ENCODE measurements around the gene RASL10A. TPM values are rescaled to one million over a fixed set of nuclear protein-coding genes. Genes with fewer than 3 reads are reported as not detected.

Gene RASL10A
- total and polyA plus RNA-seq, 9 of the 15 experiments (the other 6 are each of a cell fraction or from before 2014, with no cell fraction given): 0.17 to 1.2 (median 0.45) TPM; not detected in 3

DNA sequence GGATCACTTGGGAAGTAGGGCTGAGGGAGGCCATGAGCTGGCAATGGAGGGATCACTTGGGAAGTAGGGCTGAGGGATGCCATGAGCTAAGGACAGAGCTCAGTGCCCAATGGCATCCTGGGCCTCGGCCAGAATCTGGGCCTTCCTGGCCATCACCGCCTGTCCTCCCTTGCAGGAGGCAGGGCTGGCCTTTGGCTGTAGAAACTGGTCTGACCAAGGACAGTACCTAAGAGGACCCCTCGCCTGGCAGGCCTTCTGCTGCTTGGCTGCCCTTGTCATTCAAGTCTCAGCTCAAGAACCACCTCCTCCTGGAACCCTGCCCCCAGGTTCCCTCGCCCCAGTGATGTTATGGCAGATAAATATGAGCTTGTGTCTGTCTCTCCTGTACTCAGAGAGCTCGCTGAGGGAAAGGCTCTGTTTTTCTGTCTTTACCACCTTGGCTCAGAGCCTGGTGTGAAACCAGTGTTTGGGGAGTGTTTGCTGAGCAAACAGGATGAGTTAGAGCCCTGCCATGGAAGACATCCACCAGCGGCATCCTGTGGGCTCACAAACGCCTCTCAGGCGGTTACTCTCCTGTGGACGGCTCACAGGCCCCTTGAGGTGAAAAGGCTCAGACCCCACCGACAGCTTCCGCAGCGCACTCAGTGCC, 19.3 kb upstream of the RASL10A start (continued):
- TF ChIP-seq, protein P1, sequence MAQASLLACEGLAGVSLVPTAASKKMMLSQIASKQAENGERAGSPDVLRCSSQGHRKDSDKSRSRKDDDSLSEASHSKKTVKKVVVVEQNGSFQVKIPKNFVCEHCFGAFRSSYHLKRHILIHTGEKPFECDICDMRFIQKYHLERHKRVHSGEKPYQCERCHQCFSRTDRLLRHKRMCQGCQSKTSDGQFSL (CRISPR knock-in tag; IDR thresholded peaks at IDR 0.05): no peak
- TF ChIP-seq, protein P1 (tag; IDR thresholded peaks at IDR 0.05): no peak
- TF ChIP-seq MAFF (IDR thresholded peaks at IDR 0.05; ENCODE audit: low read length) (no peak), TCF3 (CRISPR knock-in tag; IDR thresholded peaks at IDR 0.05) (no peak), HCFC1 (IDR thresholded peaks at IDR 0.05; ENCODE audit: low read depth, low read length) (no peak)
- TF ChIP-seq, protein P2, sequence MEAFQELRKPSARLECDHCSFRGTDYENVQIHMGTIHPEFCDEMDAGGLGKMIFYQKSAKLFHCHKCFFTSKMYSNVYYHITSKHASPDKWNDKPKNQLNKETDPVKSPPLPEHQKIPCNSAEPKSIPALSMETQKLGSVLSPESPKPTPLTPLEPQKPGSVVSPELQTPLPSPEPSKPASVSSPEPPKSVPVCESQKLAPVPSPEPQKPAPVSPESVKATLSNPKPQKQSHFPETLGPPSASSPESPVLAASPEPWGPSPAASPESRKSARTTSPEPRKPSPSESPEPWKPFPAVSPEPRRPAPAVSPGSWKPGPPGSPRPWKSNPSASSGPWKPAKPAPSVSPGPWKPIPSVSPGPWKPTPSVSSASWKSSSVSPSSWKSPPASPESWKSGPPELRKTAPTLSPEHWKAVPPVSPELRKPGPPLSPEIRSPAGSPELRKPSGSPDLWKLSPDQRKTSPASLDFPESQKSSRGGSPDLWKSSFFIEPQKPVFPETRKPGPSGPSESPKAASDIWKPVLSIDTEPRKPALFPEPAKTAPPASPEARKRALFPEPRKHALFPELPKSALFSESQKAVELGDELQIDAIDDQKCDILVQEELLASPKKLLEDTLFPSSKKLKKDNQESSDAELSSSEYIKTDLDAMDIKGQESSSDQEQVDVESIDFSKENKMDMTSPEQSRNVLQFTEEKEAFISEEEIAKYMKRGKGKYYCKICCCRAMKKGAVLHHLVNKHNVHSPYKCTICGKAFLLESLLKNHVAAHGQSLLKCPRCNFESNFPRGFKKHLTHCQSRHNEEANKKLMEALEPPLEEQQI (IDR thresholded peaks at IDR 0.05): no peak

DNA sequence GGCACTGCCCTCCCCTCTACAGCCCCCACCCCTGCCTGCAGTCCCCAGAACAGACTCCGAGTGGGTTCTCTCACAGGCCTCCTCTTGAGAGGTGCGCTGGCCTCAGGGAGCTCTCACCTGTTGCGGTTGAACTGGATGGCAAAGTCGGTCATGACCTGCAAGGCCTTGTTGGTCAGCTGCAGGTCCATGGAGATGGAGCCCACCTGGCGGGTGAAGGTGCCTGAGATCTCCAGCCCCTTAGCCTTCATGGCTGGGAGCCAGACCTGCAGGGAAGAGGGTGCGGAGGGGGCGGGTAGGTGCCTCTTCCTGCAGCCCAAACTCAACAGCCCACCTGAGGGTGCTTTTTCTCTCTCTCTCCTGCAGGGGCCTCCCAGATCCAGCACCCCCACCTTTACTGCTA, 18.7 kb upstream of the RASL10A start:
- Histone ChIP-seq H3K79me2 (ENCODE audit: control insufficient read depth, insufficient read depth, low read length) (no peaks in the 10 kb centered on the region), H3K36me3 (ENCODE audit: control insufficient read depth, insufficient read depth, low read length) (peaks cover 54% of the 10 kb centered on the region; the same call in 2 of the 3 replicates), H3K9me1 (ENCODE audit: control insufficient read depth, insufficient read depth, low read length) (no peaks in the 10 kb centered on the region), H2AFZ (ENCODE audit: low read depth, low read length) (no peak overlapping the region), H3K9me3 (replicated peaks; ENCODE audit: control insufficient read depth, insufficient read depth, low read depth, low read length) (no peaks in the 10 kb centered on the region), H3K4me2 (ENCODE audit: insufficient read depth, low read length) (no peak overlapping the region), H3K27me3 (ENCODE audit: control insufficient read depth in 2 of 2, insufficient read depth in 2 of 2, low read length in 2 of 2) (no peaks in the 10 kb centered on the region), H3K4me3 (no peak overlapping the region), H3K27ac (ENCODE audit: extremely low read depth, low read depth, low read length) (no peak overlapping the region), H4K20me1 (replicated peaks; ENCODE audit: control insufficient read depth, insufficient read depth, low read length) (no peaks in the 10 kb centered on the region), H3K9ac (ENCODE audit: insufficient read depth in 1 of 2, low read depth in 2 of 2, low read length in 2 of 2) (no peak overlapping the region), H3K4me1 (replicated peaks in 1 of 2; ENCODE audit: control insufficient read depth in 2 of 2, insufficient read depth in 2 of 2, low read length in 2 of 2) (peaks cover 0 to 10% of the 10 kb centered on the region in 2 experiments; a peak in 2 of 5 replicates)
- no peak for DNase-seq (ENCODE audit: extremely low read depth in 1 of 4, low spot score in 3 of 4)
- no peak for FAIRE-seq
- ChIA-PET POLR2A (no interaction called here), CTCF (ENCODE audit: low intra/inter-chr PET ratio) (no interaction called here)
- in situ Hi-C loops (cut with MboI): no loop called here
- intact Hi-C loops (cut with micrococcal nuclease): no loop called here
- BruUV-seq (replicated peaks): no TSS peak
- 80% methylated on average over 2 of the region's 7 CpGs for WGBS (ENCODE audit: insufficient coverage, low coverage, missing lambda C conversion rate)
- no peak for ATAC-seq
- no peak for TF ChIP-seq BRCA1 (IDR thresholded peaks at IDR 0.05)
- TF ChIP-seq BRCA1 (CRISPR knock-in tag; IDR thresholded peaks at IDR 0.05): no peak
- no peak for TF ChIP-seq RB1 (IDR thresholded peaks at IDR 0.05; ENCODE audit: low read depth)
- no peak for TF ChIP-seq ZNF165 (CRISPR knock-in tag; IDR thresholded peaks at IDR 0.05; ENCODE audit: borderline replicate concordance)
- TF ChIP-seq, protein P1 (CRISPR knock-in tag; IDR thresholded peaks at IDR 0.05): no peak
- TF ChIP-seq, protein P1 (tag; IDR thresholded peaks at IDR 0.05): no peak
- TF ChIP-seq CCAR2 (IDR thresholded peaks at IDR 0.05; ENCODE audit: low read depth, low read length): no peak
- TF ChIP-seq NR1H2 (CRISPR knock-in tag; IDR thresholded peaks at IDR 0.05): no peak
- TF ChIP-seq ZNF507 (tag; conservative IDR thresholded peaks at IDR 0.05): no peak
- no peak for TF ChIP-seq CBFA2T2 (conservative IDR thresholded peaks at IDR 0.05)
- TF ChIP-seq TGIF2 (CRISPR knock-in tag; IDR thresholded peaks at IDR 0.05): no peak
- TF ChIP-seq XRCC4 (IDR thresholded peaks at IDR 0.05; ENCODE audit: extremely low read depth, insufficient read depth, insufficient read length): no peak

Data from K562 (cell line).